ENCODE results near the gene DHX16.
A peak's percentile ranks its signal among the peaks of the same experiment; 100 is the strongest.

Gene DHX16

DNA sequence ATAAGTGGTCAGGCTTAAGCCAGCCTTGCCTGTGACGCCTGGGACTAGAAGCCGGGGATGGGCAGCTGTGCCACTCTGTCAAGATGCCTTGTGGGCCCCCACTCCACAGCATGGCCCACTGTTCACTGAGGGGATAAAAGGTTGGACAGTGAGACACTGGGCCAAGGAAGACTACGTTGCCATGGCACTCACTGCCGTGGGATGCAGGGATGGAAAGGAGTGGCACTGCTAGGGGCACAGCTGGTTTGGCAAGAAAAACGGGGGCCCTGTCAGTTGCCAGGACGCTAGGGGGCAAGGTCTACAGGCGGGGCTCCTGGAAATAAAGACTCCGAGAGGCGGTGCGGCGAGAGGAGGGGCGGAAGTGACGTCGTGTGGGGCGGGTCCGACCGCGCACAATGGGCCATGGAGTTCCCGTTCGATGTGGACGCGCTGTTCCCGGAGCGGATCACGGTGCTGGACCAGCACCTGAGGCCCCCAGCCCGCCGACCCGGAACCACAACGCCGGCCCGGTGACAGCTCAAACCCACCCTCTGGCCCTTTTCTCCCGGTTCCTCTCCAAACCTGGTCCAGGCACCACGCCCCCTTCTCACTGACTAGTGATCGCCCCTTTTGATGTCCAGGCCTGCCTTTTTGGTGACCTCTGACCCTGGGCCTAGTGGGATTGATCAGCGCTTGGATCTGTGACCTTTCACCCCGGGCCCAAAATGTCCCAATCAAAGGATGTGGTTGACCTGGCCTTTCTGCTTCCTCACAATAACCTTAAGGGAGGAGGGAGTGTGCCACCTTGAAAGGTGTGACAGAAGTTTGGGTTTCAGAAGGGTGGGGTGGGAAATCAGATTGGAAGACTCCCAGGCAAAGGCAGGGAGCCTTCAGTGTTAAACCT is 46.1 kb downstream of the DHX16 start, which contains the start of gene ATAT1:
TSS of gene ATAT1 (plus strand) at position 391 of the 883 bp plus-strand sequence.
- peak; percentile 51 to 78 for DNase-seq

DNA sequence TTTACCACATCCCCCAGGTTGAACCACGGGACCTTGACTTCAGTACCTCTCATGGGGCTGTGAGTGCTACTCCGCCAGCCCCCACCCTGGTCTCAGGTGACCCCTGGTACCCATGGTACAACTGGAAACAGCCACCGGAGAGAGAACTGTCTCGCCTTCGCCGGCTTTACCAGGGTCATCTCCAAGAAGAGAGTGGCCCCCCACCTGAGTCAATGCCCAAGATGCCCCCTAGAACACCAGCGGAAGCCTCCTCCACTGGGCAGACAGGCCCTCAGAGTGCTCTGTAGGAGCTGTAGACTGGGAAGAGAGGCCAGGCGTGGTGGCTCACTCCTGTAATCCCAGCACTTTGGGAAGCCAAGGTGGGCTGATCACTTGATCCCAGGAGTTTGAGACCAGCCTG is 47.3 kb downstream of the DHX16 start:
- no peak for DNase-seq

DNA sequence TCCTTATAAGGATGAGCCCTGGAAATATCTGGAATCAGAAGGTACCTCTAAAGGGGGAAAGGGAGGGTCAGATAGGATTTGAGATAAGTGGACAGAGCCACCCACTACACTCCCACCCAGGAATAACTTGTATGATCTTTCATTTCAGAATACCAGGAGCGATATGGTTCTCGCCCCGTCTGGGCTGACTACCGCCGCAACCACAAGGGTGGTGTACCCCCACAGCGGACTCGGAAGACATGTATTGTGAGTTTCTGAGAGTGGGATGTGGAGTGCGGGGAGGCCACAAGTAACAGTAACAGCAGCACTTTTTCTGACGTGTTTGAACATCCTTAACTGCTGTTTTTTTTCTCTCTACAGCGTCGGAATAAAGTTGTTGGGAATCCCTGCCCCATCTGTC is 53.2 kb downstream of the DHX16 start:
- no peak for DNase-seq

DNA sequence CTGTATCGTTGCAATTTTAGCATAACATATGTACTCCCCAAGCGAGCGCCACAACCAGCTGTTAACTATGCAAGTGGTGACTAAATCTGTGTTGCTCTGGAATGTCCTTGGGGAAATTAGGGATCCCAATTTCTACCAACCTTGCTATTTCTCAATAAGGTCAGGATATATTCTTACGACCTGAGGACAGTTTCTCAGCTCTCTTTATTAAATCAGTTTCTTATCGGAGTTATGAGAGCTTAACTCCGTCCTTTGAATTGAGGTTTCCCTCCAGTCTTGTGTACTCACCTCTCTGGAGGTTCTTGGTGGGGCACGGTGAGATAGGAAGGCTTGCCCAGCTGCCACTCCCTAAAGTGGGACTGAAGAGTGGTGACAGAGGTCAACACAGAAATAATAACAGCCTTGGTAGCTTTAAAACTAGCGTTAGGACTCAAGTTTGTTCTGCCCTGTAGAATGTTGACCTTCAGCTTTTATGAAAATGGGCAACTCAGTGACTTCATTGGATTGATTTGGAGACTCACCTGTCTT is 54.5 kb downstream of the DHX16 start:
- no peak for DNase-seq

DNA sequence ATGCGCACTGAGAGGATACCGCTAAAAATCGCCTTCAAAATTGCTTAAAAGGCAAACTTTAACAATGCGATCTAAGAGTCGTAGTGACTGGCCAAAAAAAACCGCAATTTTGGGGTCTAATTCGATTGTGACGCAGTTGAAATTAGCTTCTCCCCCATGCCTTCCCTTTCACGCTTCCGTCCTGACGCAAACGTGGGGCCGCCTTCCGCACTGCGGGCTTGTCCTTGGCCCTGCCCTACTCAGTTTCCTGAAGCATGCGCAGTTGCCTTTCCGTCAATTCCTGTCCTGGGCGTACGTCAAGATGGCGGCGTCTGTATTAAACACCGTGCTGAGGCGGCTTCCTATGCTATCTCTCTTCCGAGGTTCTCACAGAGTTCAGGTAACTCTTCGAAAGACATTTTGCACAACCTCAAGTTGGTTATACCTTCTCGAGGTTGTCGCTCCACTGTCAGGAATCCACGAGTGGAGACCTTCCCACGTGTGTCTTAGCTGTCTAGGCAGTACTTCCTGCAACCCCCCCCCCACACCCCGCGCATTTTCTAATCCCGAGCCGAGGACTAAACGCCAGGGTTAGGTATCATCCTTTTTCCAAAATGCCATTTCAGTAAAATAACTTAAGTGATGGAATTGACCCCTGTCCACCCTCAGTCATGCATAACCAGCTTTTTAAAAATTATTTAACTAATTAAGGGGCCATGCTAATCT is 55.1 kb downstream of the DHX16 start, which contains the start of gene MRPS18B:
TSS of gene MRPS18B (plus strand) at position 276 of the 705 bp plus-strand sequence. CDS start at position 302, 26 bp downstream.
- peak; percentile 96 to 99 for DNase-seq

DNA sequence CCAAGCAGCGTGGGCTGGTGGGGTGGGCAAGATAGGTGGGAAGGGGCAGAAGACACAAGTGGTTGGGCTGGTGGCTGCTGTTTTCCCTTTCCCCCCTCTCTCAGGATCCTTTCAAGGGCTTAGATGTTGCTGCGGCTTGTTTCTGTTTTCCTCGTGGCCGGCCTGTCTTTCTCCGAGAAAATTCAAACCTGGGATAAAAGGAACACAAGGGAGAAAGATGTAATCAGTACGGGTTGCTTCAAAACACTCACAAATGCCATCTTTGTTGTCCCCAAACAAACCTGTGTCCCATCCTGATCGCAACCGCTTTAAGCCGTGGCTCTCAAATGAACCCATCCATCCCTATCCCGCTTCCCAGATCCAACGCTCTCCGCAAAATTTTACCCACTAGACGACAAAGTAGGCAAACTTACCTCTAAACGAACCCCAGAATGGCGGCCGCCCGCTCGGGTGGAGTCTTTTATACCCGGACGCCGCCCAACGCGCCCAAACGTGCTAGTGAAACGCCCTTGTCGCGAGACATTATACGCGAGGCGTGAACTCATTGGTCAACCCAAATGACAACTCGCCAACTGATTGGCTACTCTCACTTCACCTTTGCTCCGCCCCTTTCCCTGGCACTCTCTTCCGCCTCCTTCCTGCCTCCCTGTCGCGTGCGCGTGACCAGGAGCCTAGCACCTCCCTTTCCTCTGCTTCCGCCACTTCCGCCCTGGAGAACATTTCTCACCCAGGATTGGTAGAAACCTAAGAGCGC is 55.8 kb downstream of the DHX16 start, which contains the start of gene PPP1R10:
TSS of gene PPP1R10 (minus strand) at position 433 of the 754 bp plus-strand sequence. CDS start 7,299 bp downstream, outside the sequence.
- DNase-seq, result peak; percentile 99 to 100

DNA sequence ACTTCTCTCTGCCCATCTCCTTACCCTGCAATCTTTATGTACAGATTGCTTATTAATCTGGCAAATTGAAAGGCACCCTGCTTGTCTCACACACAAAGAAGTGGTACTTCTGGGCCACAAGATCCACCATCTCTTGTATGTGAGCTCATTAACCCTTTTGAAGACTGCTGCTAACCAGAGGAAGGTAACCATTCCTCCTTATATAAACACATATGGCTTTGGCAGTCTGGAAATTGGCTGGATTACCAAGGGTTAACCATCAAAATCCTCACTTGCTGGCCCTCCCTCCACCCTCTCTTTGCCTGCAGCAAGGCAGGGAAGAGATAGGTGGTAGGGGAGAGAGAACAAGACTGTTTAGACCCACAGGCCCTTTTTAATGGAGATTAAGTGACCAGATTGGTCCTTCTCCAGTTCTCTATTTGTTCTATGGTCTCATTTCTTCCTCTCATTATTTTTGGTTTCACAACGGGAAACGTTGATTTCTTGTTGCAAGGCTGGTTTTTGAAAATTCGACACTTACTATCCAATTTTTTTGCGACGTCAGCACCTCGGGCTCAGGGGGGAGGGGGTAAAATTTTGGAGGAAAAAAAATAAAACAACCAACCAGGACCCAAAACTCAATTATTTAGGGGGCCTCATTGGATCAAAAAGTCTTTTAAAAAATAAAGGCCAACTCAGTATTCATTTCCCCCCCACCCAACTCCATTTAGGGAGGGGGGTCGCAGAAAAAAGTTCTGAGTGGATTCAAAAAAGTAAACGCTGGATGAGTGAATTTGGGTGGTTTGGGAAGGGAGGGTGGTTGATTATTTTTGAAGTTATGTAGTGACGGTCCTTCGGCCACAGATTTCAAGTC is 56.6 kb downstream of the DHX16 start:
- DNase-seq, result peak; percentile 64 to 74

DNA sequence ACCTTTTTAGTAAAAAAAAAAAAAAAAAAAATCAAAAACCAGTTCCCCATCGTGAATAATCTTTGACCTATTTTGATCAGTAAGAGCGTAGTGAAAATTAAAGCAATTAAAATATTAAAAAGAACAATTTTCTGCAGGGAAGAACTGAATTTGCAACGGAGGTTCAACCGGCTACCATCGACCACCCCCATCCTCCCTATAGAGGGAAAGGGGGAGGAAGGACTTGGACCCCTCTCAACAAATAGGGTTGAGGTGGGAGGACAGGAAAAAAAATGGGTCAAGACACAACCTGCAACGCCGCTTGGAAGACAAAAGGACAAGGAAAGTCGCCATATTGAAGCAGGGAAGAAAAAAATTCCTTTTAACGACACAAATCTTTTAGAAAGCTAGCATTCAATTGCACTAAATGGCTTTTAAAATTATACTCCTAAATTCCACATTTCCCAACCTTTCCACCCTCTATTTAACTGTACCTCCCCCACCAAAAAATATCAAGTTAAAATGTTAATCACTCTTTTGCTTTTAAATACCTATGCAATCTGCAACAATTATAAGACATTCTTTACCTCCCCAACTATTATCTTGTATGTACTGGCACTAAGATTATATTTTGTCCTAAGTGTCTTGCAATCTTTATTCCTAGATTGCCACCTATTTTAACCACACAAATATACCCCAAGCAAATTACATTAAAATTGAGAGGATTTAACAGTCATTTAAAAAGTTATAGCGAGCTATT is 57.4 kb downstream of the DHX16 start:
- DNase-seq, result peak; percentile 83 to 91

DNA sequence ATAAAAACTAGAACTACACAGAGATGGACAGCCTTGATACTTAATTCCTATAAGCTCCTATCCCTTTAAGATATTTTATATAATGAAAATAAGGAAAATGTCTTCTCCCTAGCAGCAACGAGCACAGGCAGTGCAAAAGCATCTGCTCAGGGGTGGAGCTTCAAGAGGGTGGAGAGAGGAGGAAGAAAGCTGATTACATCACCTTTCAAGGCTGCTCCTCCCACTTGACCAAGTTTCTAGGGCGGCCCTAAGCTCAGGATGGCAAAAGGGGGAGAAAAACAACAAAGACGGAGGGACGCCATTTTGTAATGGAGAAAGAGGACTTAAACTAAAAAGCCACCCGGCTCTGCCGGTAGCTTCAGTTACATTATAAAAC is 58.0 kb downstream of the DHX16 start:
- DNase-seq, result peak; percentile 94 to 97

DNA sequence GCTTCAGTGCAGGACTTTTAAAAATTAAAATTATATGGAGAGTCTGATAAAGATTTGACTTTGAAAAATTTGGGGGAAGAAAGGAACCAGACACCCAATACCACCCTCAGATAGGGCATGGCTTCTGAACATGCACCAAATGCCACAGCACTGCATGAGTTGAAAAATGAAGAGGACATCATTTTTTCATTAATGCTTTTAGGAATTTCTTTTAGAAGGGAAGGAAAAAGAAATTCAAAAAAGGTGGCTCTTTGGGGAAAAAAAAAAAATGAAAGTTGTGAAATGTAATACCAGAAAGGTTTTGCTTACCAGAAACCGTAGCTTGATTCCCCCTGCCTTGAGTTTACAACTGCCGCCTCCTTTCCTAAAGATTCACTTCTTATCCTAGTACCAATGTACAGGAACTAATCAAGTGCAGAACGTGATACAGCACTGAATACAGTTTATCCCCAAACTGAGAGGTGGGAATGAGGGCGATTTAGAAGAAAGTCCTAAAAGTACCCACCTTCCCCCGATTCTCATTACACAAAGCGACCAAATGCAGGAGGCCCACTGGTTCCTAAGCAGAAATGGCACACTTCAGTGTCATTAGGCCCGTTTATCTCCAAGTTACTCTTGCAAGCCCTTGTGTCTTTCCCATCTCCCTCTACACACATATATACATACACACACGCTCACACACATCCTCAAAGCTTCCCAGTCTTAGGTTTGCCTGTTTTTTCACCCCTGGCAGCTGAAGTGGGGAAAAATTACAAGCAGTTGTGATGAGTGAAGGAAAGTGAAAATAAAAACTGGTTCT is 58.6 kb downstream of the DHX16 start:
- no peak for DNase-seq

DNA sequence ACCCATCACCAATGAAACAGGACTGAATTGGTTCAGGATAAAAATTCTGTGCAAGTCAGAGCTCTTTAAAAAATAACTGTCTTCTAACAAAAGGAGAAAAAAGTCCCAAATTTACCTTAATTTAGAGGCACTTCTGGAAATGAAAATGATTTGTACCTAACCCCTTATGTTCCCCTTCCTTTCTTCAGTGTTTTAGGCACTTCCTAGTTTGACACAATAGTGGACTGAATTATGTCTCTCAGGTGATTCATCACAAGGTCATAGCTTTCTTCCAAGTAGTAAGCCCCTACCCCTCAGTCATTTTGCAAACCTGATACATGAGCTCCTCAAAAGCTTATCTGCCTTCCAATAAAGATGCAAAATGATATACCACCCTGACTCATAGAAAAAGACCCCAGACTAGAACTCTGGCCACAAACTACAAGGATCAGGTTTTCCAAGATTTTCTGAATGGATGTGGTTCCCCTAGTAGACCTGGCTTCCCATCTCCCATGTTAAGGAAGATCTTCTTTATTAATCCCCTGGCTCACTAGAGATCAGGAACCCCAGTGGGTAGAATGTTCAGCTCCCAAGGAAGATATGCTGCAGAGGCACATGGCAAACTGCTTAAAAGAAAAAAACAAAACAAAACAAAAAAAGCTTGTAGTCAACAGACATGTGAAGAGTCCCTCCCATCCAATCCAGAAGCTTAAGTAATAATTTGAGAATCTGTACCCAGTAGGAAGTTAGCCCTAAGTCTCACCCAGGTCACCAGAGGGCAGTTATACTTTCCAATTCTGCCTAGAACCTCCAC is 59.4 kb downstream of the DHX16 start:
- DNase-seq, result no peak

DNA sequence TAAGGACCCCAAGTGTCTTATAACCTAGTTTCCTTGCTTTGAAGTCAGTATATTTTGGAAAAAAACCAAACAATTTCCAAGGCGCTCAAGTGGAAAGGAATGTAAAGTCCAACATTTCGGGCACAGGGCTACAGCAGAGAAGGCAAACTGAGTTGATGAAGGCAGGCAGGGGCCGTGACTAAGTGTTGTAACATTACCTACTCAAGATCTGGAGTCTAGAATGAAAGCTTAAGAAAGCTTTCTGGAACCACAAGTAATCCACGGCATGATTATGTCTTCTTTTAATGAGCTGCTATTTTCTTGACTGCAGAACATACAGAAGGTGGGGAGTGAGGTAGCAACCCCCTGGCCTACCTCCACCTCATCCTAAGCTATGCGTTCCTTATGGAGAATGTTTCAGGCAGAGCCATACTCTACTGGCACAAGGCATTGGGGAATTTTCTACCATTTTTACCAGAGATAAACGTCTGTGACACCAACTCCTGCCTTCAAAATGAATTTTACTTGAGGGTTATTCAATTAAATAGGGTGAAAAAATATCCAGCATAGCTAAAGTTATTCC is 60.0 kb downstream of the DHX16 start:
- DNase-seq, result peak in 1 of 2 experiments; percentile 39

DNA sequence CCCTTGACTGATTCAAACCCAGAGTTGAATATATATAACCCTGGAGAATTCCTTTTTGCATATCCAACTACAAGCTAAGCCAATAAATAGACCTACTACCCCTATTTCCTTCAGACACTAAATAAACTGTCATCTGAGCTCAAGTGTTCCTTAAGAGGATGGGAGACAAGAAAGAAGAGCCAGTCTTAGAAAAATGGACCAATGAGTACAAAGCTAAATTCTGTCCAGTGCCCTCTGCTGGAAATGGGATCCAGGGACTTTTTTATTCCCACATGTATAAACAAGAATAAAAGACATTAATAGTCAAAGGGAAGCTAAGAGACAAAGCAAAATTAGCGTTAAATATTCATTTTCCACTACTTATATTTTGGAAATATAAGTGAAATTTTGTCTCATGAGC is 60.6 kb downstream of the DHX16 start:
- DNase-seq, result no peak

DNA sequence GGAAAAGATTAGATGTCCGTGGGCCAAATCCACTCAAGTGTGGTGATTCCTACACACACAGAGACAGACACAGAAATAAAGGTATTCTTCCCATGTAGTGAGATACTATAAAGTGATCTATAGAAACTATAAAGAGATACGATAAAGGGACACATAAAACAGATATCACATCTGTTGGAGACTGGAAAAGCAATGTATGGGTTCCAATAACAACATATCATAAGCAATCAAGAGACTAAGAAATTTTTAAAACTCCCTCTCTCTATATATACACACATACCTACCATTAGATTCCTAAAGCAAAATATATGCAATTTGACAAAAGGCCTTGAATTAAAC is 61.0 kb downstream of the DHX16 start:
- no peak for DNase-seq

DNA sequence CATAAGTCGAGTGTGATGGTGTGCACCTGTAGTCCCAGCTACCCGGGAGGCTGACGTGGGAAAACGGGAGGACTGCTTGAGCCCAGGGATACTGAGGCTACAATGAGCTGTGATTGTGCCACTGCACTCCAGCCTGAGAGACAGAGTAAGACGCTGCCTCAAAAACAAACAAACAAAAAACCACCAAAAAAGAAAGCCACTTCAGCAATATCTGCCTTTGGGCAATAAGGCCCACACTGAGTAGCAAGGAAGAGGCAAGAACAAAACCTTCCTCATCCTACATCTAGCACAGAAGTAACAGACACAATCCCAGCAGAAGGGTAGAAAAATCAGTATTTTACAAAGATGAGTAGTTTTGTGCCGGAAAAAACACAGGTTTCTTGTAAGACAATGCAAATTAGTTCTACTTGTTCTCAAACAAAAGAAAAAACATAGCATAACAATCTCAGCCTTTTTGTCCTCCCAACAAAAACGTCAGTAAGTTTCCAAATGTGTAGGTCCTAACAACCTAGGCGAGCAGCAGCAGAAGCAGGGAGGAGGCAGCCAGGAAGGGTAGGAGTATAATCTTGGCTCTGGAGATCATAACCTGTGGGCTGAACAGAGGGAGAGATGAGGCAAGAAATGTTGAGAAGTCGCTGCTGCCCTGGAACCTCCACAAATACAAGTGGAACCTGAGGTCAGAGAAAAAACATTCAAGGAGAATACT is 61.5 kb downstream of the DHX16 start:
- DNase-seq, result no peak

DNA sequence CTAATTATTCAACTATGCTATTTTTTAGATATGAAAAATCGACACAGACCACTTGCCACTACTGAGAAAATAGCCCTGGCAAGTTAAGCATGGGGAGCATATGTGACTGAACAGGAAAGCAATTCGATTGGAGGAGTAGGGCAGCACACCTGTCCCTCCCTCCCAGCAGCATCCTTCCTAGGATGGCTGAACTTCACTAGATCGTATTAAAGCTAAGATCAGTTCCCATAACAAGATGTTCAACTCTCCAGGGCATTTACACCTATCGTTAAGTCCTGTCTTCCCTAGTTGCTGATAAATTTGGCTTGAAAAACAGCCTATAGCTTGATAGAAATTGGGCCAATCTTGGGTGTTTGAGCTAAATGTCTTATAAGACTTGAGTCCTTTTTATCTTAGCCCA is 62.7 kb downstream of the DHX16 start:
- DNase-seq, result no peak

DNA sequence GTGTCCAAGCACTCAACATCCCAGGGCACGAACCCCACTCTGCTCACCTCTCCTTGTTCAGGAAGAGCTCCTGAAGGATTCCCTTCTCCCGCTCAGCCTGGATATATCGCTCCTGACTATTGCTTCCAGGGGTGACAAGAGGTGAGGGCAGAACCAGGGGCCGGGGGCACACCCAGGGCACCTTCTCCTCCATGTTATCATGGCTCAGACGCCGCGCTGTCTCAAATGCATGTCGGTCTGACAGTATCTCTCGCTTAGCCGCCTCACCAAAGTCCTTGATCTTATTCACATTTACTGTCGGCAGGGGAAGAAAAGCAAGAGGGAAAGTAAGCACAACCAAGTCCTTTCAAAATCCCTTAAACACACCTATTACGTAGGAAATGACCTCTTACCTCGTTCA is 68.8 kb downstream of the DHX16 start:
- no peak for DNase-seq

All from NCI-H446 (cell line).